Common myeloid progenitor, CD34-positive (primary cell): ENCODE measurements around the gene EIF4E2.

Source experiments
- CTCF ChIA-PET: fragments of 350-600 bp; sonication (Branson Sonifier 250); formaldehyde crosslinking; loops from one replicate; lab custom pipeline; 2021; ENCODE audit warnings: antibody characterized with exemption; lab: Charles Lee
- POLR2A ChIA-PET: fragments of 350-600 bp; sonication (Branson Sonifier 250); formaldehyde crosslinking; loops from one replicate; lab custom pipeline; 2021; ENCODE audit warnings: antibody characterized with exemption; lab: Charles Lee
- DNase-seq, 3 donors: peaks; one replicate each; pipeline versions ENCODE4 v3.0.0 to v3.0.0-alpha.2; 2013
- H3K27ac ChIP-seq, 2 experiments: 1 replicate in 1 of 2; 2 replicates in 1 of 2; pipeline ENCODE4 v1.7.0; 2013; ENCODE audit warnings: inconsistent platforms in 2 of 2, low read length in 2 of 2, mild to moderate bottlenecking in 2 of 2, low read depth in 1 of 2, moderate library complexity in 1 of 2; ENCODE audit not compliant: severe bottlenecking in 2 of 2, insufficient read depth in 1 of 2, poor library complexity in 1 of 2
- H3K27me3 ChIP-seq, 5 experiments: replicated peaks in 2 of 5; 1 replicate in 3 of 5; 2 replicates in 2 of 5; pipeline versions ENCODE4 v1.6.1 to v1.7.0; 2013; ENCODE audit warnings: low read length in 4 of 5, mild to moderate bottlenecking in 2 of 5, moderate library complexity in 2 of 5, inconsistent platforms in 1 of 5; ENCODE audit not compliant: insufficient read depth in 5 of 5, control insufficient read depth in 4 of 5
- H3K36me3 ChIP-seq, 4 experiments: 1 replicate in 2 of 4; 2 replicates in 2 of 4; pipeline versions ENCODE4 v1.6.1 to v1.7.0; 2013; ENCODE audit warnings: low read length in 3 of 4, control low read depth in 1 of 4, mild to moderate bottlenecking in 1 of 4; ENCODE audit not compliant: control insufficient read depth in 4 of 4, insufficient read depth in 4 of 4
- H3K4me1 ChIP-seq, 4 experiments: 1 replicate in 3 of 4; 2 replicates in 1 of 4; pipeline versions ENCODE4 v1.6.1 to v1.7.1; 2013; ENCODE audit warnings: low read length in 3 of 4, mild to moderate bottlenecking in 3 of 4, control low read depth in 1 of 4, inconsistent platforms in 1 of 4, moderate library complexity in 1 of 4; ENCODE audit not compliant: control insufficient read depth in 4 of 4, insufficient read depth in 4 of 4; ENCODE audit errors: control extremely low read depth in 1 of 4
- H3K4me3 ChIP-seq, 7 experiments: 1 replicate in 4 of 7; 2 replicates in 3 of 7; pipeline versions ENCODE4 v1.5.1 to v1.7.0; 2013; ENCODE audit warnings: mild to moderate bottlenecking in 7 of 7, low read length in 6 of 7, moderate library complexity in 6 of 7, inconsistent platforms in 2 of 7, low read depth in 2 of 7, control low read depth in 1 of 7; ENCODE audit not compliant: insufficient read depth in 4 of 7, control insufficient read depth in 1 of 7; ENCODE audit errors: extremely low read depth in 1 of 7
- H3K9me3 ChIP-seq, 5 experiments: 1 replicate in 4 of 5; 2 replicates in 1 of 5; pipeline versions ENCODE4 v1.6.1 to v1.7.1; 2013; ENCODE audit warnings: low read length in 4 of 5, mild to moderate bottlenecking in 2 of 5, inconsistent platforms in 1 of 5, low read depth in 1 of 5, moderate library complexity in 1 of 5; ENCODE audit not compliant: control insufficient read depth in 4 of 5, insufficient read depth in 2 of 5; ENCODE audit errors: control extremely low read depth in 1 of 5
- WGBS: methylation state at CpG from one replicate; pipeline ENCODE4 v1.1.5; 2013; ENCODE audit not compliant: insufficient coverage; 5-methylcytosine and 5-hydroxymethylcytosine counted together

The EIF4E2 gene

GRCh38 chr2:232573771-232574435, 23.4 kb downstream of the EIF4E2 start:
- H3K4me1 ChIP-seq = no peaks in the 10 kb centered on the region
- peaks cover 10 to 53% (median 37%) of the 10 kb centered on the region in 4 experiments for H3K36me3 ChIP-seq
- H3K27me3 ChIP-seq = no peaks in the 10 kb centered on the region
- no peak for DNase-seq
- ChIA-PET POLR2A (interaction anchor here (0.6 kb wide), 1 partner anchor 22 kb away, joined by 6 read pairs; no protein-coding TSS in a partner anchor), CTCF (no interaction called here)
- WGBS = 94% methylated on average over 4 of the region's 8 CpGs
- H3K4me3 ChIP-seq = no peak overlapping the region
- H3K27ac ChIP-seq = no peak overlapping the region
- no peaks in the 10 kb centered on the region for H3K9me3 ChIP-seq

- CTCF ChIA-PET = interaction anchor here (0.9 kb wide), 1 partner anchor 261 kb away, joined by 3 read pairs; no protein-coding TSS in a partner anchor
- H3K36me3 ChIP-seq = peaks cover 8 to 44% (median 29%) of the 10 kb centered on the region in 4 experiments
- WGBS = 93% methylated on average over 2 of the region's 5 CpGs
These were observed 24.4 kb downstream of the EIF4E2 start for GRCh38 chr2:232574674-232575403.

GRCh38 chr2:232575404-232575746, 24.9 kb downstream of the EIF4E2 start:
- Histone ChIP-seq H3K27me3 (no peaks in the 10 kb centered on the region), H3K27ac (no peak overlapping the region), H3K9me3 (no peaks in the 10 kb centered on the region), H3K4me3 (no peak overlapping the region), H3K4me1 (peaks cover 0 to 2% (median 0%) of the 10 kb centered on the region in 4 experiments), H3K36me3 (peaks cover 5 to 40% (median 24%) of the 10 kb centered on the region in 4 experiments)
- WGBS = 100% methylated on average over 1 of the region's 1 CpG
- DNase-seq = no peak
- POLR2A ChIA-PET = no interaction called here
- CTCF ChIA-PET = no interaction called here

More at GRCh38 chr2:232574674-232575403, 24.4 kb downstream of the EIF4E2 start:
- Histone ChIP-seq H3K4me3 (no peak overlapping the region), H3K9me3 (no peaks in the 10 kb centered on the region), H3K27me3 (no peaks in the 10 kb centered on the region), H3K4me1 (no peaks in the 10 kb centered on the region), H3K27ac (no peak overlapping the region)
- DNase-seq = no peak
- POLR2A ChIA-PET = no interaction called here

- ChIA-PET CTCF (interaction anchor here (3.2 kb wide), 1 partner anchor 8 kb away, joined by 13 read pairs; no protein-coding TSS in a partner anchor), POLR2A (no interaction called here)
- peaks cover 0 to 3% (median 0%) of the 10 kb centered on the region in 4 experiments for H3K4me1 ChIP-seq
- 100% methylated on average over 2 of the region's 2 CpGs for WGBS
- peaks cover 7 to 39% (median 24%) of the 10 kb centered on the region in 4 experiments for H3K36me3 ChIP-seq
- no peaks in the 10 kb centered on the region for H3K27me3 ChIP-seq
- DNase-seq = no peak
- H3K27ac ChIP-seq = no peak overlapping the region
- no peaks in the 10 kb centered on the region for H3K9me3 ChIP-seq
- no peak overlapping the region for H3K4me3 ChIP-seq
These were observed 26.5 kb downstream of the EIF4E2 start for GRCh38 chr2:232576995-232577394.

- H3K27ac ChIP-seq = no peak overlapping the region
- WGBS = no CpG with 5 or more reads among the region's 2 CpGs
- H3K4me3 ChIP-seq = no peak overlapping the region
- H3K27me3 ChIP-seq = no peaks in the 10 kb centered on the region
- H3K9me3 ChIP-seq = no peaks in the 10 kb centered on the region
- H3K4me1 ChIP-seq = peaks cover 0 to 3% (median 0%) of the 10 kb centered on the region in 4 experiments
- peaks cover 6 to 43% (median 26%) of the 10 kb centered on the region in 4 experiments for H3K36me3 ChIP-seq
- ChIA-PET POLR2A (no interaction called here), CTCF (interaction anchor here (3.2 kb wide), 1 partner anchor 9 kb away, joined by 13 read pairs; no protein-coding TSS in a partner anchor)
- DNase-seq = no peak
These were observed 27.4 kb downstream of the EIF4E2 start for GRCh38 chr2:232577841-232578240.

GRCh38 chr2:232578626-232579025, 28.1 kb downstream of the EIF4E2 start:
- Histone ChIP-seq H3K4me1 (peaks cover 0 to 3% (median 0%) of the 10 kb centered on the region in 4 experiments), H3K27ac (no peak overlapping the region), H3K9me3 (no peaks in the 10 kb centered on the region), H3K4me3 (no peak overlapping the region), H3K36me3 (peaks cover 9 to 44% (median 27%) of the 10 kb centered on the region in 4 experiments), H3K27me3 (no peaks in the 10 kb centered on the region)
- ChIA-PET POLR2A (no interaction called here), CTCF (interaction anchor here (3.2 kb wide), 1 partner anchor 10 kb away, joined by 13 read pairs; no protein-coding TSS in a partner anchor)
- WGBS = 100% methylated on average over 1 of the region's 2 CpGs
- DNase-seq = no peak

- DNase-seq = no peak
- H3K36me3 ChIP-seq = peaks cover 9 to 37% (median 17%) of the 10 kb centered on the region in 4 experiments
- ChIA-PET POLR2A (no interaction called here), CTCF (interaction anchor here (0.7 to 1.5 kb wide), 2 partner anchors 9 to 13 kb away, joined by 3 read pairs; no protein-coding TSS in a partner anchor)
- H3K4me1 ChIP-seq = peaks cover 0 to 3% (median 0%) of the 10 kb centered on the region in 4 experiments
- no peak overlapping the region for H3K27ac ChIP-seq
- WGBS = 100% methylated on average over 3 of the region's 6 CpGs
- H3K4me3 ChIP-seq = no peak overlapping the region
- H3K9me3 ChIP-seq = peaks cover 0 to 6% (median 0%) of the 10 kb centered on the region in 5 experiments
- H3K27me3 ChIP-seq = no peaks in the 10 kb centered on the region
These were observed 30.1 kb downstream of the EIF4E2 start for GRCh38 chr2:232580648-232580981.
